ENCODE measurements around the gene RAB22A.

Gene RAB22A

DNA sequence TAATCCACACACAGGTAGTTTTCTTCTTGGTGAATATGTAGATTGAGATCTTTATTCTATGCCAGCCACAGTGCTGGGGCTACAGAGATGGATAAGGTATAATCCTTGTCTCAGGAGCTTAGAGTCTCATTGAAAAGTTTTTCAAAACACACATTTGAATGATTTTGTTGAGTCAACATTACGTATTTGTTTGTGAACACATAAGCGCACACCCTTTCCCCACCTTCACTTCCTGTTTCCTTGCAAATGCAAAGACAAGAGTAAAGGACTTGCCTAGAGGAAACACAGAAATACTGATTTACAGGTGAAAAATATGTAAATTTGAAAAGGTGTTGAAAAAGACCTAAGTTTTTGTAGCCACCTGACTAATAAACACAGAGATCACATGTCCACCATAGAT, 107.3 kb downstream of the RAB22A start:
- DNase-seq (ENCODE audit: low spot score) = peak; percentile 20
